Stimulated activated CD4-positive, alpha-beta T cell treated with anti-CD3 and anti-CD28 coated beads, Interleukin-4, amount 100 ng/mL, for 1 hour (primary cell): Measurements from ENCODE around the gene ZNF543.
"Not testable (repeated sequence)": the region's sequence is repeated elsewhere in the genome, so short reads cannot be mapped to it uniquely, and the experiment has no call there.

Experiments used
- DNase-seq: peaks from one replicate; pipeline ENCODE4 v3.0.0-alpha.2; 2020

ZNF543 gene

GRCh38 chr19:57321751-57322150 is 1.5 kb downstream of the ZNF543 start:
- DNase-seq, result no peak

DNA sequence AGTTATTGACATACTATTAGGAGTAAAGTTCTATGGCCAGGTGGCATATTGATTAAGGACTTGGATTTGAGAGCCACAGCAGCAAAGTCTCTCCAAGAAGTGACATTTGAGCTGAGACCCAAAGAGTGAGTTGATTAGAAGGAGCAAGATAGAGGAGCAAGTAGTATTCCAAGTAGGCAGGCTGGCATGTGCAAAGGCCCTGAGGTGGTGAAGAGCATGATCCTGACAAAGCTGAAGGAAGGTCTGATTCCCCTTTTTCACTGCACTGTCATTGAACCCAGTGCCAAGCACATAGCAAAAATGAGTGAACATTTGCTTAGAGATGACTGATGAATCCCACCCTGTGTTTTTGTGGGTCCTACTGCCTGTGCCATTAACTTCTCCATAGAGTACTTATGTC is 4.7 kb downstream of the ZNF543 start:
- DNase-seq, result no peak

GRCh38 chr19:57327993-57328392 is 7.7 kb downstream of the ZNF543 start:
- no peak for DNase-seq

DNA sequence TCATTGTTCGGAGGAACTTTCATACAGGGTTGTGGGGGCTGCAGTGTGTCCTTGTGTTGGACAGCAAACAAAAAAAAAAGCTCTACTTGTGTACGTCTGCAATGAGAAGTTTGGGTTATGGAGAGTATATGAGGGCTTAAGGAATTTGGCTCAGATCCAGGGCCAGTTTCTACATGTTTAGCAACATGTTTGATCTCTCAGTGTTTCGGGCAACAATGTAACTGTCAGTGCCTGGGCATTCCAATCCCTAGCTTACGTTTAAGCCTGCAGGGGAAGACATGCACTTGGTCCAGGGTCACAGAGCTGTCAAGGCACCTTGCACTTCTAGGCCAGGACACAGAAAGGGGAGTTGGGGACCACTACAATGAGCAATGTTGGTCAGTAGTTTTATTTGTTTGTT is 13.9 kb downstream of the ZNF543 start:
- DNase-seq, result no peak

DNA sequence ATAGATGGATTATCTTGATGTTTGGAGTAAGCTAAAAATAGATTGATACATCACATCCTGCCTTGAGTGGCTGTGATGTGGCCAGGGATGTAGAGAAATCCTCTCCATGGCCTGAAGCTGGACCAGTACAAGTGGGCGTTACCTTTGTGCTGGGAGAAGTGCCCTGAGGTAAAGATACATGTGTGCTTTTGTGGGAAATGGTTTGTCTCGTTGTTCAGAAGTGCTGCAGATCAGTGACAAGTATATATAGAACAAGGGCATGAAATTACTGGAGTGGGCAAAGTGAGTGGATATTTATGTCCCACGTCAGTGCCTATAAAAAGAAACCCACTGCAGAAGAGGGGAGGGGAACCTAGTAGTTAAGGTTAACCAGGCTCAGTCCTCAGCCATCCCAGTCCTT is 18.6 kb downstream of the ZNF543 start:
- no peak for DNase-seq

- no peak for DNase-seq
Measured at GRCh38 chr19:57342582-57342981, 22.3 kb downstream of the ZNF543 start.

DNA sequence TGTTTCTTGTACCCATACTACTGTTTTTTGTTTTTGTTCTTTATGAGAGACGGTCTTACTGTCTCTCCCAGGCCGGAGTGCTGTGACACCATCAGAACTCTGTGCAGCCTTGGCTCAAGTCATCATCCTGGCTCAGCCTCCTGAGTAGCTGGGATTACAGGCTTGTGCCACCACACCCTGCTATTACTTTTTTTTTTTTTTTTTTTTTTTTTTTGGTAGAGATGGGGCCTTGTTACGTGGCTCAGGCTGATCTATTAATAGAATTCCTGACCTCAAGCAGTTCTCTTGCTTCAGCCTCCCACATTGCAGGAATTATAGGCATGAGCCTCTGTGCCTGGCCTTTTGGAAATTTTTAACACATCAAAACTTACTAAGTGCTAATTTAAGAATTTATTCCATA is 27.9 kb downstream of the ZNF543 start:
- no peak for DNase-seq

GRCh38 chr19:57350877-57351805 is 30.9 kb downstream of the ZNF543 start, which contains the start of gene ZNF304:
ZNF304 (plus strand) TSS chr19:57351271; CDS start chr19:57351665, 394 bp downstream.
- DNase-seq, result peak; percentile 78

- no peak for DNase-seq
Measured at GRCh38 chr19:57351867-57352266, 31.6 kb downstream of the ZNF543 start.

DNA sequence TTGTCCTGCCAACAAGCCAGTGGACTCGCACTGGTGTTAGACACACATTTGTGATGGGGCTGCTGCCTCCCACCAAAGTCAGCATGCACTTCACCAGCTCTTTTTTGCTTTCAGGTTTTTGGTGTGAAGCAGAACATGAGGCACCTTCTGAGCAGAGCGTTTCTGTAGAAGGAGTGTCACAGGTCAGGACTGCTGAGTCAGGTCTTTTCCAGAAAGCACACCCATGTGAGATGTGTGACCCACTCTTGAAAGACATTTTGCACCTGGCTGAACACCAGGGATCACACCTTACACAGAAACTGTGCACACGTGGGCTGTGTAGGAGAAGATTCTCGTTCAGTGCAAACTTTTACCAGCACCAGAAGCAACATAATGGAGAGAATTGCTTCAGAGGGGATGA is 35.6 kb downstream of the ZNF543 start:
- DNase-seq, result no peak

- DNase-seq, result no peak
Measured at GRCh38 chr19:57357406-57357805, 37.1 kb downstream of the ZNF543 start.

GRCh38 chr19:57359300-57359699 is 39.0 kb downstream of the ZNF543 start:
- DNase-seq, result no peak

GRCh38 chr19:57362419-57362818 is 42.1 kb downstream of the ZNF543 start:
- DNase-seq, result no peak

DNA sequence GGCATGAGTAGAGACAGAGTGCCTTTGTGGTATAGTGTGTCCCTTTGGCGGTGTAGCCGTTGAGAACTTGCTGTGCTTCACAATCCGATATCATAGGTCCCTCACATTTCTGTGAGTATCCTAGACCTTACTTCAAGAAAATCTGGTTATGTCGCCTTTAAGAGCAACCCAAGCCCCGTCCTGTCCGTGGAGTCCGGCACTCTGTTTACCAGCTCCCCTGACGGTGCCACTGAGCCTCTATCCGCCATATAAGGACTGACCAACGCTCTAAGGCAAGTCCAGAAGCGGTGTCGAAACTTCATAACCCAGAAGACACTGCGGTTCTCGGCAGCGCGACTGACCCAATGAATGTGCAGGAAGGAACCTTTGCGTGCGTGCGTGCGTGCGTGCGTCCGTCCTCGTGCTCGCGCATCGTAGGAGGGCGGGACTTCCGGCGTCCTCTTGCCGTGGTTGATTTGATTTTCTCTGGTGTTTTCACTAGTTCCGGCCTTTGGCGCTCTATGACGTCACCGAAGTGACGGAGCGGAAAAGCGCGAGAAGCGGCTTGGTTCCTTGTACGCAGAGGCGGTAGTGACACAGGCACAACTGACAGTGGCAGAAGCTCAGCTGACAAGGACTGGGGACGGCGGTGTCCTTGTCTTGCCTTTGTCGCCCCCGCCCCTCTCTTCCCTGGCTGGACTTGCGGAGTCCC is 42.9 kb downstream of the ZNF543 start, which contains the start of the genes TRAPPC2B and ZNF547:
TRAPPC2B (plus strand) TSS at position 555 of the 691 bp plus-strand sequence. CDS start 1,283 bp downstream, outside the sequence.
ZNF547 (plus strand) TSS at position 555 of the 691 bp plus-strand sequence. CDS start 5,005 bp downstream, outside the sequence.
- DNase-seq, result peak; percentile 98

GRCh38 chr19:57363688-57364181 is 43.5 kb downstream of the ZNF543 start:
- no peak for DNase-seq

GRCh38 chr19:57366776-57367175 is 46.5 kb downstream of the ZNF543 start:
- DNase-seq, result no peak

DNA sequence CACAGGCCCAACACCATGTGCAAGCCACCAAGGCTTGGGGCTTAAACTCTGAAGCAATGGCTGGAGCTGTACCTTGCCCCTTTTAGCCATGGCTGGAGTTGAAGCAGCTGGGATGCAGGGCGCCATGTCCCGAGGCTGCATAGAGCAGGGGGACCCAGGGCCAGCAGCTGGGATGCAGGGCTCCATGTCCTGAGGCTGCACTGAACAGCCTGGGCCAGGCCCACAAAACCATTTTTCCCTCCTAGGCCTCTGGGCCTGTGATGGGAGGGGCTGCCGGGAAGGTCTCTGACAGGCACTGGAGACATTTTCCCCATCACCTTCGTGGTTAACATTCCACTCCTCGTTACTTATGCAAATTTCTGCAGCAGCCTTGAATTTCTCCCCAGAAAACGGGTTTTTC is 53.9 kb downstream of the ZNF543 start:
- no peak for DNase-seq

DNA sequence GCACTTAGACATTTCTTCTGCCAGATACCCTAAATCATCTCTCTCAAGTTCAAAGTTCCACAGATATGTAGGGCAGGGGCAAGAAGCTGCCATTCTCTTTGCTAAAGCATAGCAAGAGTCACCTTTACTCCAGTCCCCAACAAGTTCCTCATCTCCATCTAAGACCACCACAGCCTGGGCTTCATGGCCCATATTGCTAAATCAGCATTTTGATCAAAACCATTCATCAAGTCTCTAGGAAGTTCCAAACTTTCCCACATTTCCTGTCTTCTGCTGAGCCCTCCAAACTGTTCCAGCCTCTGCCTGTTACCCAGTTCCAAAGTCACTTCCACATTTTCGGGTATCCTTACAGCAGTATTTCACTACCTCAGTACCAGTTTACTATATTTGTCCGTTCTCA is 54.4 kb downstream of the ZNF543 start:
- DNase-seq, result not testable (repeated sequence)

DNA sequence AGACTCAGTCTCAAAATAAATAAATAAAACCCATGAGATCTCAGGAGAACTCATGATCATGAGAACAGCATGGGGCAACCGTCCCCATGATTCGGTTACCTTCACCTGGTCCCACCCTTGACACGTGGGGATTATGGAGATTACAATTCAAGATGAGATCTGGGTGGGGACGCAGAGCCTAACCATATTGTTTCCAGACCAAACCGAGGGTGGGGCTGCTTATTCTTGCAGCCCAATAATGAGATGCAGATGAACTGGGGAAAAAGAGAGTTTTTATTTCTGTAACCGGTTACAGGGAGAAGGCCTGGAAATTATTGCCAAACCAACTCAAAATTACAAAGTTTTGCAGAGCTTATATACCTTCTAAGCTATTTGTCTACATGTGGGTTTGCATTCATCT is 55.9 kb downstream of the ZNF543 start:
- no peak for DNase-seq

GRCh38 chr19:57377498-57378146 is 57.4 kb downstream of the ZNF543 start:
- DNase-seq, result no peak
